B cell (primary cell): ENCODE results near the gene RAP1GAP2.

Source experiments
- EZH2 ChIP-seq: IDR thresholded peaks from 2 replicates; pipeline ENCODE4 v1.6.1; 2012; ENCODE audit warnings: borderline replicate concordance, low read depth, mild to moderate bottlenecking, moderate library complexity, low read length; ENCODE audit not compliant: insufficient read depth, poor library complexity, severe bottlenecking
- TF ChIP-seq, protein P1 (sequence below): fragments of 200-600 bp; IDR thresholded peaks from one replicate; pipeline ENCODE4 v1.8.0; 2022; ENCODE audit warnings: antibody characterized with exemption, mild to moderate bottlenecking

DNA sequence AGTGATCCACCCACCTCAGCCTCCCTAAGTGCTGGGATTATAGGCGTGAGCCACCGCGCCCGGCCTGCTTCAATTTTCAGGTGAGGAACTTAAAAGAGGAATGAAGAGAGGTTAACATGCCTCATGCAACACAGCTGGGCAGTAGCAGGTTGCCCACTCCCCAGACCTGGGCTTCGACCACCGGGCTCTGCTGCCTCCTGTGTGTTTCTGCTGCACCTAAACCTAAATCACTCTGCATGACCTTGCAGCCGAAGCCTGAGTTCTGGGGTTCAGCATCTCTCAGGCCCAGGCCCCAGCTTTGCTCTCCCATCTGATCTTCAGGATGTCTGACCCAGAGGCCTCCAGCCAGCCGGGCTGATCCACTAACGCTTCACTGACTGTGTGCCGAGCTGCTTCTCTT lies 154.6 kb downstream of the RAP1GAP2 start:
- no peak for TF ChIP-seq EZH2
- TF ChIP-seq, protein P1, sequence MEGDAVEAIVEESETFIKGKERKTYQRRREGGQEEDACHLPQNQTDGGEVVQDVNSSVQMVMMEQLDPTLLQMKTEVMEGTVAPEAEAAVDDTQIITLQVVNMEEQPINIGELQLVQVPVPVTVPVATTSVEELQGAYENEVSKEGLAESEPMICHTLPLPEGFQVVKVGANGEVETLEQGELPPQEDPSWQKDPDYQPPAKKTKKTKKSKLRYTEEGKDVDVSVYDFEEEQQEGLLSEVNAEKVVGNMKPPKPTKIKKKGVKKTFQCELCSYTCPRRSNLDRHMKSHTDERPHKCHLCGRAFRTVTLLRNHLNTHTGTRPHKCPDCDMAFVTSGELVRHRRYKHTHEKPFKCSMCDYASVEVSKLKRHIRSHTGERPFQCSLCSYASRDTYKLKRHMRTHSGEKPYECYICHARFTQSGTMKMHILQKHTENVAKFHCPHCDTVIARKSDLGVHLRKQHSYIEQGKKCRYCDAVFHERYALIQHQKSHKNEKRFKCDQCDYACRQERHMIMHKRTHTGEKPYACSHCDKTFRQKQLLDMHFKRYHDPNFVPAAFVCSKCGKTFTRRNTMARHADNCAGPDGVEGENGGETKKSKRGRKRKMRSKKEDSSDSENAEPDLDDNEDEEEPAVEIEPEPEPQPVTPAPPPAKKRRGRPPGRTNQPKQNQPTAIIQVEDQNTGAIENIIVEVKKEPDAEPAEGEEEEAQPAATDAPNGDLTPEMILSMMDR = no peak
